ENCODE results near the gene HDAC4.
"Not testable (repeated sequence)": the region's sequence is repeated elsewhere in the genome, so short reads cannot be mapped to it uniquely, and the experiment has no call there.

The HDAC4 gene

GRCh38 chr2:239049421-239050251 is 351.2 kb downstream of the HDAC4 start:
- no peak for DNase-seq

GRCh38 chr2:239048736-239049135 is 352.1 kb downstream of the HDAC4 start:
- no peak for DNase-seq

GRCh38 chr2:239047861-239048260 is 353.0 kb downstream of the HDAC4 start:
- no peak for DNase-seq

- no peak for DNase-seq
Observed at GRCh38 chr2:239047420-239047819, 353.4 kb downstream of the HDAC4 start.

- no peak for DNase-seq
Observed at GRCh38 chr2:239046822-239047221, 354.0 kb downstream of the HDAC4 start.

GRCh38 chr2:239044336-239044735 is 356.5 kb downstream of the HDAC4 start:
- DNase-seq: no peak

- no peak for DNase-seq
Observed at GRCh38 chr2:239043326-239043725, 357.5 kb downstream of the HDAC4 start.

GRCh38 chr2:239042551-239043320 is 358.1 kb downstream of the HDAC4 start:
- DNase-seq: no peak

- DNase-seq: no peak
Observed at GRCh38 chr2:239042046-239042445, 358.8 kb downstream of the HDAC4 start.

- no peak for DNase-seq
Observed at GRCh38 chr2:239041062-239041461, 359.8 kb downstream of the HDAC4 start.

GRCh38 chr2:239040152-239040761 is 360.6 kb downstream of the HDAC4 start:
- DNase-seq: no peak

GRCh38 chr2:239039479-239039861 is 361.4 kb downstream of the HDAC4 start:
- DNase-seq: no peak

- no peak for DNase-seq
Observed at GRCh38 chr2:239038773-239039478, 361.9 kb downstream of the HDAC4 start.

- DNase-seq: not testable (repeated sequence)
Observed at GRCh38 chr2:239038284-239038683, 362.5 kb downstream of the HDAC4 start.

- DNase-seq: no peak
Observed at GRCh38 chr2:239037559-239037910, 363.3 kb downstream of the HDAC4 start.

GRCh38 chr2:239036819-239037558 is 363.8 kb downstream of the HDAC4 start:
- DNase-seq: no peak

- DNase-seq: no peak
Observed at GRCh38 chr2:239035997-239036731, 364.7 kb downstream of the HDAC4 start.

GRCh38 chr2:239035361-239035814 is 365.4 kb downstream of the HDAC4 start:
- DNase-seq: peak; percentile 57

GRCh38 chr2:239034561-239035341 is 366.1 kb downstream of the HDAC4 start:
- DNase-seq: no peak

- DNase-seq: no peak
Observed at GRCh38 chr2:239033801-239034560, 366.8 kb downstream of the HDAC4 start.
